H1 (cell line): Measurements from ENCODE around the gene BSX. TPM values are rescaled to one million over a fixed set of nuclear protein-coding genes. Genes with fewer than 3 reads are reported as not detected.

ENCODE experiments used
- ASH2L ChIP-seq: fragments of 200-600, 300-600 bp; sonication (generic); IDR thresholded peaks from one replicate; pipeline ENCODE4 v1.7.1; 2017; ENCODE audit warnings: low read length
- CREB1 ChIP-seq: IDR thresholded peaks from 2 replicates; pipeline ENCODE4 v1.6.1; 2012; ENCODE audit warnings: inconsistent platforms
- JUND ChIP-seq: IDR thresholded peaks from 2 replicates; pipeline ENCODE4 v1.6.1; 2011; ENCODE audit warnings: mild to moderate bottlenecking, improper control_type of control experiment, low read length
- MAFK ChIP-seq: IDR thresholded peaks from 2 replicates; pipeline ENCODE4 v1.6.1; 2012; ENCODE audit warnings: low read depth, mild to moderate bottlenecking, improper control_type of control experiment, low read length
- POU5F1 ChIP-seq: IDR thresholded peaks from 2 replicates; pipeline ENCODE4 v1.6.1; 2011; ENCODE audit warnings: low read depth, mild to moderate bottlenecking, low read length, moderate library complexity
- RFX5 ChIP-seq: IDR thresholded peaks from 2 replicates; pipeline ENCODE4 v1.6.1; 2011; ENCODE audit warnings: low read depth, low read length, improper control_type of control experiment, borderline replicate concordance
- SIN3A ChIP-seq, 2 experiments: IDR thresholded peaks in 1 of 2; conservative IDR thresholded peaks in 1 of 2; 2 replicates each; pipeline ENCODE4 v1.6.1; 2011 to 2012; ENCODE audit warnings: low read length in 2 of 2, improper control_type of control experiment in 1 of 2, low read depth in 1 of 2, mild to moderate bottlenecking in 1 of 2
- SRF ChIP-seq: IDR thresholded peaks from 2 replicates; pipeline ENCODE4 v1.6.1; 2011; ENCODE audit warnings: mild to moderate bottlenecking, low read depth, low read length, moderate library complexity
- TAF1 ChIP-seq: IDR thresholded peaks from 2 replicates; pipeline ENCODE4 v1.6.1; 2011; ENCODE audit warnings: mild to moderate bottlenecking, low read depth, low read length
- ZNF274 ChIP-seq: IDR thresholded peaks from 2 replicates; pipeline ENCODE4 v1.7.0; 2012; ENCODE audit warnings: low read length, borderline replicate concordance; ENCODE audit errors: extremely low read depth
- polyA plus RNA-seq, 7 experiments: library from polyadenylated mRNA; depleted of rRNA in 3 of 7; stranded (reverse) in 5 of 7; unstranded in 2 of 7; fragments of >200 nt in 5 of 7; fragments of 200-250 nt in 2 of 7; gene quantifications; 1 replicate in 5 of 7; 2 replicates in 1 of 7; 4 replicates in 1 of 7; pipeline versions ENCODE4 v1.2.1 to v1.2.3, GENCODE V29; 2011 to 2013; ENCODE audit warnings: missing spikeins in 2 of 7, mixed read lengths in 2 of 7
- total RNA-seq: library from RNA; stranded (reverse); fragmentation: NEBNext Ultra II Directional; extraction: Animal tissue kit (Norgen Biotek cat#: 25700); gene quantifications from 2 replicates; pipeline ENCODE4 v1.2.1, GENCODE V29; 2021
- TF ChIP-seq, protein P1 (sequence below): fragments of 300-600 bp; sonication (generic); IDR thresholded peaks from 2 replicates; pipeline ENCODE4 v1.7.1; 2012; ENCODE audit warnings: low read length, moderate library complexity, mild to moderate bottlenecking, inconsistent platforms; ENCODE audit not compliant: insufficient replicate concordance

BSX gene
- total and polyA plus RNA-seq, 2 of the 8 experiments (the other 6 are each of a cell fraction or from before 2014, with no cell fraction given), result not detected

GRCh38 chr11:122984186-122985011, 2.8 kb upstream of the BSX start (continued):
- TF ChIP-seq, protein P1, sequence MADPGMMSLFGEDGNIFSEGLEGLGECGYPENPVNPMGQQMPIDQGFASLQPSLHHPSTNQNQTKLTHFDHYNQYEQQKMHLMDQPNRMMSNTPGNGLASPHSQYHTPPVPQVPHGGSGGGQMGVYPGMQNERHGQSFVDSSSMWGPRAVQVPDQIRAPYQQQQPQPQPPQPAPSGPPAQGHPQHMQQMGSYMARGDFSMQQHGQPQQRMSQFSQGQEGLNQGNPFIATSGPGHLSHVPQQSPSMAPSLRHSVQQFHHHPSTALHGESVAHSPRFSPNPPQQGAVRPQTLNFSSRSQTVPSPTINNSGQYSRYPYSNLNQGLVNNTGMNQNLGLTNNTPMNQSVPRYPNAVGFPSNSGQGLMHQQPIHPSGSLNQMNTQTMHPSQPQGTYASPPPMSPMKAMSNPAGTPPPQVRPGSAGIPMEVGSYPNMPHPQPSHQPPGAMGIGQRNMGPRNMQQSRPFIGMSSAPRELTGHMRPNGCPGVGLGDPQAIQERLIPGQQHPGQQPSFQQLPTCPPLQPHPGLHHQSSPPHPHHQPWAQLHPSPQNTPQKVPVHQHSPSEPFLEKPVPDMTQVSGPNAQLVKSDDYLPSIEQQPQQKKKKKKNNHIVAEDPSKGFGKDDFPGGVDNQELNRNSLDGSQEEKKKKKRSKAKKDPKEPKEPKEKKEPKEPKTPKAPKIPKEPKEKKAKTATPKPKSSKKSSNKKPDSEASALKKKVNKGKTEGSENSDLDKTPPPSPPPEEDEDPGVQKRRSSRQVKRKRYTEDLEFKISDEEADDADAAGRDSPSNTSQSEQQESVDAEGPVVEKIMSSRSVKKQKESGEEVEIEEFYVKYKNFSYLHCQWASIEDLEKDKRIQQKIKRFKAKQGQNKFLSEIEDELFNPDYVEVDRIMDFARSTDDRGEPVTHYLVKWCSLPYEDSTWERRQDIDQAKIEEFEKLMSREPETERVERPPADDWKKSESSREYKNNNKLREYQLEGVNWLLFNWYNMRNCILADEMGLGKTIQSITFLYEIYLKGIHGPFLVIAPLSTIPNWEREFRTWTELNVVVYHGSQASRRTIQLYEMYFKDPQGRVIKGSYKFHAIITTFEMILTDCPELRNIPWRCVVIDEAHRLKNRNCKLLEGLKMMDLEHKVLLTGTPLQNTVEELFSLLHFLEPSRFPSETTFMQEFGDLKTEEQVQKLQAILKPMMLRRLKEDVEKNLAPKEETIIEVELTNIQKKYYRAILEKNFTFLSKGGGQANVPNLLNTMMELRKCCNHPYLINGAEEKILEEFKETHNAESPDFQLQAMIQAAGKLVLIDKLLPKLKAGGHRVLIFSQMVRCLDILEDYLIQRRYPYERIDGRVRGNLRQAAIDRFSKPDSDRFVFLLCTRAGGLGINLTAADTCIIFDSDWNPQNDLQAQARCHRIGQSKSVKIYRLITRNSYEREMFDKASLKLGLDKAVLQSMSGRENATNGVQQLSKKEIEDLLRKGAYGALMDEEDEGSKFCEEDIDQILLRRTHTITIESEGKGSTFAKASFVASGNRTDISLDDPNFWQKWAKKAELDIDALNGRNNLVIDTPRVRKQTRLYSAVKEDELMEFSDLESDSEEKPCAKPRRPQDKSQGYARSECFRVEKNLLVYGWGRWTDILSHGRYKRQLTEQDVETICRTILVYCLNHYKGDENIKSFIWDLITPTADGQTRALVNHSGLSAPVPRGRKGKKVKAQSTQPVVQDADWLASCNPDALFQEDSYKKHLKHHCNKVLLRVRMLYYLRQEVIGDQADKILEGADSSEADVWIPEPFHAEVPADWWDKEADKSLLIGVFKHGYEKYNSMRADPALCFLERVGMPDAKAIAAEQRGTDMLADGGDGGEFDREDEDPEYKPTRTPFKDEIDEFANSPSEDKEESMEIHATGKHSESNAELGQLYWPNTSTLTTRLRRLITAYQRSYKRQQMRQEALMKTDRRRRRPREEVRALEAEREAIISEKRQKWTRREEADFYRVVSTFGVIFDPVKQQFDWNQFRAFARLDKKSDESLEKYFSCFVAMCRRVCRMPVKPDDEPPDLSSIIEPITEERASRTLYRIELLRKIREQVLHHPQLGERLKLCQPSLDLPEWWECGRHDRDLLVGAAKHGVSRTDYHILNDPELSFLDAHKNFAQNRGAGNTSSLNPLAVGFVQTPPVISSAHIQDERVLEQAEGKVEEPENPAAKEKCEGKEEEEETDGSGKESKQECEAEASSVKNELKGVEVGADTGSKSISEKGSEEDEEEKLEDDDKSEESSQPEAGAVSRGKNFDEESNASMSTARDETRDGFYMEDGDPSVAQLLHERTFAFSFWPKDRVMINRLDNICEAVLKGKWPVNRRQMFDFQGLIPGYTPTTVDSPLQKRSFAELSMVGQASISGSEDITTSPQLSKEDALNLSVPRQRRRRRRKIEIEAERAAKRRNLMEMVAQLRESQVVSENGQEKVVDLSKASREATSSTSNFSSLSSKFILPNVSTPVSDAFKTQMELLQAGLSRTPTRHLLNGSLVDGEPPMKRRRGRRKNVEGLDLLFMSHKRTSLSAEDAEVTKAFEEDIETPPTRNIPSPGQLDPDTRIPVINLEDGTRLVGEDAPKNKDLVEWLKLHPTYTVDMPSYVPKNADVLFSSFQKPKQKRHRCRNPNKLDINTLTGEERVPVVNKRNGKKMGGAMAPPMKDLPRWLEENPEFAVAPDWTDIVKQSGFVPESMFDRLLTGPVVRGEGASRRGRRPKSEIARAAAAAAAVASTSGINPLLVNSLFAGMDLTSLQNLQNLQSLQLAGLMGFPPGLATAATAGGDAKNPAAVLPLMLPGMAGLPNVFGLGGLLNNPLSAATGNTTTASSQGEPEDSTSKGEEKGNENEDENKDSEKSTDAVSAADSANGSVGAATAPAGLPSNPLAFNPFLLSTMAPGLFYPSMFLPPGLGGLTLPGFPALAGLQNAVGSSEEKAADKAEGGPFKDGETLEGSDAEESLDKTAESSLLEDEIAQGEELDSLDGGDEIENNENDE, result no peak
- TF ChIP-seq SIN3A (conservative IDR thresholded peaks at IDR 0.05 in 1 of 2, IDR thresholded peaks at IDR 0.05 in 1 of 2; ENCODE audit: low read depth in 1 of 2, low read length in 2 of 2) (peak in 1 of 2 experiments; percentile 67; a peak in 1 of 4 replicates), POU5F1 (no peak), JUND (no peak), ASH2L (peak; percentile 68), CREB1 (no peak), MAFK (no peak), RFX5 (no peak), SRF (no peak), ZNF274 (no peak), TAF1 (0 out of 2 replicates have a peak, but pooled peaks have one; percentile 22)
